SK-N-SH treated with all-trans-retinoic acid at 6 μM for 48 hours (cell line): ENCODE results near the gene ARHGAP33.

Experiments
- CREB5 ChIP-seq: fragments of 250-450 bp; sonication (Bioruptor Pico); IDR thresholded peaks from 2 replicates; pipeline ENCODE4 v1.5.1; 2020; ENCODE audit warnings: low read depth, mild to moderate bottlenecking, moderate library complexity
- CSDC2 ChIP-seq: fragments of 250-450 bp; sonication (Bioruptor Pico); IDR thresholded peaks from 2 replicates; pipeline ENCODE4 v1.5.0; 2020; ENCODE audit warnings: mild to moderate bottlenecking, moderate library complexity
- ESRRG ChIP-seq: fragments of 250-450 bp; sonication (Bioruptor Pico); IDR thresholded peaks from 2 replicates; pipeline ENCODE4 v1.6.1; 2021; ENCODE audit warnings: mild to moderate bottlenecking
- GLIS3 ChIP-seq: fragments of 250-450 bp; sonication (Bioruptor Pico); IDR thresholded peaks from 2 replicates; pipeline ENCODE4 v1.5.0; 2020; ENCODE audit warnings: mild to moderate bottlenecking, moderate library complexity
- PATZ1 ChIP-seq: fragments of 250-450 bp; sonication (Bioruptor Pico); IDR thresholded peaks from 2 replicates; pipeline ENCODE4 v1.8.0; 2020; ENCODE audit warnings: mild to moderate bottlenecking, moderate library complexity, borderline replicate concordance
- POU6F1 ChIP-seq: fragments of 250-450 bp; sonication (Bioruptor Pico); IDR thresholded peaks from 2 replicates; pipeline ENCODE4 v1.8.0; 2021; ENCODE audit warnings: low read depth, mild to moderate bottlenecking, moderate library complexity, borderline replicate concordance
- PPARA ChIP-seq: fragments of 250-450 bp; sonication (Bioruptor Pico); IDR thresholded peaks from 2 replicates; pipeline ENCODE4 v1.5.0; 2020; ENCODE audit warnings: mild to moderate bottlenecking, borderline replicate concordance
- ZFP30 ChIP-seq: fragments of 450-650 bp; formaldehyde crosslinking; IDR thresholded peaks from 2 replicates; pipeline ENCODE4 v1.5.0; 2022; ENCODE audit warnings: mild to moderate bottlenecking, moderate library complexity
- ZNF8 ChIP-seq: fragments of 450-650 bp; formaldehyde crosslinking; IDR thresholded peaks from 2 replicates; pipeline ENCODE4 v1.5.0; 2020; ENCODE audit warnings: mild to moderate bottlenecking, moderate library complexity

GRCh38 chr19:35734889-35735288 is 40.5 kb upstream of the ARHGAP33 start:
- TF ChIP-seq PATZ1 (CRISPR knock-in tag) (no peak), GLIS3 (CRISPR knock-in tag) (no peak), ZFP30 (CRISPR knock-in tag) (no peak), ESRRG (no peak), CSDC2 (CRISPR knock-in tag) (no peak), PPARA (CRISPR knock-in tag) (no peak), CREB5 (no peak), POU6F1 (CRISPR knock-in tag) (no peak), ZNF8 (CRISPR knock-in tag) (no peak)
